Measurements from ENCODE around the gene EYA3.

DNA sequence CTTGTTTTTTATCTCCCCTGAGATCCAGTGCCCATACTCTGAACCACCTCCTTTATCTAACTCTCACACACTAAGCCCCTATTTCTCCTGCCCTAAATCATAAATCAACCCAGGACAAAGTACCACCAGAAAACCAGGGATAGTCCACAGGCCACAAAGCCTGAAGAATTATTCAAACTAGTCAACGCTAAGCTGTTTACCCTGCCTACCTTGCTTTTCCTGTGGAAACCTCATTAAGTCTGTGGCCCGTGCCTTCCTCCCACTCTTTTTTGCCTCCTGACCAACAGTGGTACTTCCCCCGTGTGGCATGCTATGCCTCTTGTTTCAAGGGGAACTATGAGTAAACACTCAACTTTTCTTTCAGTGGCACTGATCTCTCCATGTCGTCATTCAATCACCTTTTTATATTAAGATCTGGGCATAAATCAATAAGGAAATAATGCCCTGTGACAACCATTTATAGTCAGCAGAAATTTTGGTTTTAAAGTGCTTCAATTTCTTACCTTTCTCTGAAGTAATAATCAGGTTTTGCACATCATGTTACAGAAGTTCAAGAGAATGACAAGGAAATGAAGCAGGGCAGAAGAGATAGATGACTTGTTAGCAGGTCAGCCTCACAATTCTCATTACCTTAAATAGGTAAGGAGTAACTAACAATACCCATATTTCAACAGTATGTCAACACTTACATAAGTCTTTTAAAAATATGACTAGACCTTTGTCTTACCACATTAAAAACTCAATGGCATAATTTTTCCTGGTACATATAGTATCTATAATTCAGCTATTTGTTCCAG is 32.1 kb downstream of the EYA3 start:
- TF ChIP-seq, protein P1, sequence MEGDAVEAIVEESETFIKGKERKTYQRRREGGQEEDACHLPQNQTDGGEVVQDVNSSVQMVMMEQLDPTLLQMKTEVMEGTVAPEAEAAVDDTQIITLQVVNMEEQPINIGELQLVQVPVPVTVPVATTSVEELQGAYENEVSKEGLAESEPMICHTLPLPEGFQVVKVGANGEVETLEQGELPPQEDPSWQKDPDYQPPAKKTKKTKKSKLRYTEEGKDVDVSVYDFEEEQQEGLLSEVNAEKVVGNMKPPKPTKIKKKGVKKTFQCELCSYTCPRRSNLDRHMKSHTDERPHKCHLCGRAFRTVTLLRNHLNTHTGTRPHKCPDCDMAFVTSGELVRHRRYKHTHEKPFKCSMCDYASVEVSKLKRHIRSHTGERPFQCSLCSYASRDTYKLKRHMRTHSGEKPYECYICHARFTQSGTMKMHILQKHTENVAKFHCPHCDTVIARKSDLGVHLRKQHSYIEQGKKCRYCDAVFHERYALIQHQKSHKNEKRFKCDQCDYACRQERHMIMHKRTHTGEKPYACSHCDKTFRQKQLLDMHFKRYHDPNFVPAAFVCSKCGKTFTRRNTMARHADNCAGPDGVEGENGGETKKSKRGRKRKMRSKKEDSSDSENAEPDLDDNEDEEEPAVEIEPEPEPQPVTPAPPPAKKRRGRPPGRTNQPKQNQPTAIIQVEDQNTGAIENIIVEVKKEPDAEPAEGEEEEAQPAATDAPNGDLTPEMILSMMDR (IDR thresholded peaks at IDR 0.05): no peak
- TF ChIP-seq POLR2A (IDR thresholded peaks at IDR 0.05): no peak

Data from esophagus squamous epithelium (tissue), 4 donors.